Measurements from ENCODE around the gene RRP12. TPM values are rescaled to one million over a fixed set of nuclear protein-coding genes. Genes with fewer than 3 reads are reported as not detected.

RRP12 gene
- total RNA-seq, 2 donors from 2014 or later, result 7.6 to 27.2 TPM

Other genes starting within 250 kb of the RRP12 start
- gene SLIT1, start 215.4 kb downstream of the RRP12 start, total RNA-seq, result under 1 TPM; 0.24 to 0.31 TPM
- gene ARHGAP19, start 108.7 kb downstream of the RRP12 start, total RNA-seq, result 1 to 10 TPM; 4.4 to 7.6 TPM
- gene FRAT1, start 82.1 kb downstream of the RRP12 start, total RNA-seq, result 1 to 10 TPM; 2.1 to 6.2 TPM
- gene FRAT2, start 66.6 kb downstream of the RRP12 start, total RNA-seq, result 1 to 10 TPM; 4.9 to 7.6 TPM
- 100 to 1,000 TPM; 258 to 344 TPM for gene PGAM1, start 24.9 kb upstream of the RRP12 start, total RNA-seq
- gene EXOSC1, start 44.7 kb upstream of the RRP12 start, total RNA-seq, result 10 to 100 TPM; 16.6 to 18.6 TPM
- 10 to 100 TPM; 26.2 to 26.5 TPM for gene ZDHHC16, start 44.8 kb upstream of the RRP12 start, total RNA-seq
- gene MMS19, start 97.1 kb upstream of the RRP12 start, total RNA-seq, result 10 to 100 TPM; 31.9 to 34.0 TPM
- gene UBTD1, start 97.6 kb upstream of the RRP12 start, total RNA-seq, result 10 to 100 TPM; 22.6 to 23.7 TPM
- gene ANKRD2, start 171.4 kb upstream of the RRP12 start, total RNA-seq, result 10 to 100 TPM; 11.8 to 54.6 TPM
- 10 to 100 TPM in 1 of 2 donors, 1 to 10 TPM in 1; 7.7 to 13.2 TPM for gene HOGA1, start 183.0 kb upstream of the RRP12 start, total RNA-seq
- under 1 TPM in 1 of 2 donors, not detected in 1; 0.35 TPM for gene C10orf62, start 188.4 kb upstream of the RRP12 start, total RNA-seq
- gene MORN4, start 232.2 kb upstream of the RRP12 start, total RNA-seq, result 1 to 10 TPM; 7.0 to 8.3 TPM
- 10 to 100 TPM; 11.2 to 12.1 TPM for gene PI4K2A, start 239.3 kb upstream of the RRP12 start, total RNA-seq

Measured in left cardiac atrium (tissue), 2 donors.